B cell (primary cell): ENCODE data around the gene TBXAS1.

Experiments used
- CTCF ChIP-seq: fragments of 200-600 bp; IDR thresholded peaks from one replicate; pipeline ENCODE4 v1.8.0; 2022; ENCODE audit warnings: antibody characterized with exemption, mild to moderate bottlenecking
- EZH2 ChIP-seq: IDR thresholded peaks from 2 replicates; pipeline ENCODE4 v1.6.1; 2012; ENCODE audit warnings: borderline replicate concordance, low read depth, mild to moderate bottlenecking, moderate library complexity, low read length; ENCODE audit not compliant: insufficient read depth, poor library complexity, severe bottlenecking

DNA sequence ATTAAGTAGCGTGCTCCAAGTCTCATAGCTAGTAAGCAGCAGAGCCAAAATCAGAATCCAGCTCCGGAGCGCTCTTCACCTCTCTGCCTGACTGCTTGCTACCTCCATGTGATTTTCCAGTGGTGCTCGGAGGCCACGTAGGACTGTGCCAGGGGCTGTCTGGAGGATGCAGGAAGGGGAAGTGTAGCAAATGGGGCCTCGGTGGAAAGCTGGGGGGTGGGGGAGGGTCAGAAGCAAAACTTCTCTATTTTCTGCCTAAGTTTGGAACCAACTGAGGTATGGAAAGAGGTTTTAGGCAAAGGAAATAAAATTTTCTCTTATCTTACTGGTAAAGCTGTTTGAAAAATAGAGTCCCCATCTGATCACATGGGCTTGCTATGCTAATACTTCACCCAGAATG, 108.7 kb downstream of the TBXAS1 start:
- TF ChIP-seq CTCF = no peak
- no peak for TF ChIP-seq EZH2
